Measurements from ENCODE around the gene OAS3.
A peak's percentile ranks its signal among the peaks of the same experiment; 100 is the strongest.

Gene OAS3

GRCh38 chr12:112961536-112961935, 23.3 kb downstream of the OAS3 start:
- DNase-seq (ENCODE audit: low spot score) = no peak

GRCh38 chr12:112962561-112962960, 24.3 kb downstream of the OAS3 start:
- no peak for DNase-seq (ENCODE audit: low spot score)

GRCh38 chr12:112963227-112963861, 25.1 kb downstream of the OAS3 start:
- DNase-seq (ENCODE audit: low spot score) = no peak

GRCh38 chr12:112964067-112964670, 25.9 kb downstream of the OAS3 start:
- DNase-seq (ENCODE audit: low spot score) = no peak

GRCh38 chr12:112964915-112965314, 26.6 kb downstream of the OAS3 start:
- DNase-seq (ENCODE audit: low spot score) = no peak

GRCh38 chr12:112965643-112966042, 27.4 kb downstream of the OAS3 start:
- DNase-seq (ENCODE audit: low spot score) = no peak

- DNase-seq (ENCODE audit: low spot score) = no peak
These were observed 29.0 kb downstream of the OAS3 start for GRCh38 chr12:112967306-112967705.

GRCh38 chr12:112967858-112968257, 29.6 kb downstream of the OAS3 start:
- no peak for DNase-seq (ENCODE audit: low spot score)

GRCh38 chr12:112969547-112970306, 31.5 kb downstream of the OAS3 start:
- DNase-seq (ENCODE audit: low spot score) = no peak

GRCh38 chr12:112970391-112970790, 32.1 kb downstream of the OAS3 start:
- no peak for DNase-seq (ENCODE audit: low spot score)

GRCh38 chr12:112971248-112971647, 33.0 kb downstream of the OAS3 start:
- no peak for DNase-seq (ENCODE audit: low spot score)

- DNase-seq (ENCODE audit: low spot score) = no peak
These were observed 34.9 kb downstream of the OAS3 start for GRCh38 chr12:112973011-112973735.

GRCh38 chr12:112973818-112974231, 35.6 kb downstream of the OAS3 start:
- DNase-seq (ENCODE audit: low spot score) = no peak

- no peak for DNase-seq (ENCODE audit: low spot score)
These were observed 36.6 kb downstream of the OAS3 start for GRCh38 chr12:112974904-112975303.

- no peak for DNase-seq (ENCODE audit: low spot score)
These were observed 38.9 kb downstream of the OAS3 start for GRCh38 chr12:112977139-112977538.

GRCh38 chr12:112977641-112978040, 39.4 kb downstream of the OAS3 start:
- DNase-seq (ENCODE audit: low spot score) = no peak

- peak; percentile 83 for DNase-seq (ENCODE audit: low spot score)
These were observed 40.1 kb downstream of the OAS3 start, which contains the start of gene OAS2 for GRCh38 chr12:112978163-112979040. OAS2 (plus strand) TSS chr12:112978519; CDS start chr12:112978609, 90 bp downstream.

GRCh38 chr12:112979041-112979680, 40.9 kb downstream of the OAS3 start:
- no peak for DNase-seq (ENCODE audit: low spot score)

- no peak for DNase-seq (ENCODE audit: low spot score)
These were observed 42.4 kb downstream of the OAS3 start for GRCh38 chr12:112980491-112981158.

GRCh38 chr12:112985642-112986290, 47.5 kb downstream of the OAS3 start:
- DNase-seq (ENCODE audit: low spot score) = no peak

Measured in AG08395 (cell line).